Measurements from ENCODE around the gene PAPSS1.
"Not testable (repeated sequence)": the region's sequence is repeated elsewhere in the genome, so short reads cannot be mapped to it uniquely, and the experiment has no call there.

Gene PAPSS1

GRCh38 chr4:107726131-107726925, 6.3 kb upstream of the PAPSS1 start:
- not testable (repeated sequence) for DNase-seq (ENCODE audit: low read depth)

GRCh38 chr4:107725281-107725859, 5.3 kb upstream of the PAPSS1 start:
- DNase-seq (ENCODE audit: low read depth) = no peak

GRCh38 chr4:107723331-107723730, 3.3 kb upstream of the PAPSS1 start:
- DNase-seq (ENCODE audit: low read depth) = not testable (repeated sequence)

- DNase-seq (ENCODE audit: low read depth) = no peak
Observed at GRCh38 chr4:107721436-107722100, 1.5 kb upstream of the PAPSS1 start.

GRCh38 chr4:107719207-107719921, 670 bp downstream of the PAPSS1 start:
- DNase-seq (ENCODE audit: low read depth) = no peak

GRCh38 chr4:107718351-107718965, 1.6 kb downstream of the PAPSS1 start:
- no peak for DNase-seq (ENCODE audit: low read depth)

GRCh38 chr4:107714256-107714655, 5.8 kb downstream of the PAPSS1 start:
- no peak for DNase-seq (ENCODE audit: low read depth)

- DNase-seq (ENCODE audit: low read depth) = no peak
Observed at GRCh38 chr4:107712236-107712635, 7.8 kb downstream of the PAPSS1 start.

- no peak for DNase-seq (ENCODE audit: low read depth)
Observed at GRCh38 chr4:107711831-107712230, 8.2 kb downstream of the PAPSS1 start.

GRCh38 chr4:107710493-107711459, 9.3 kb downstream of the PAPSS1 start:
- DNase-seq (ENCODE audit: low read depth) = no peak

- DNase-seq (ENCODE audit: low read depth) = no peak
Observed at GRCh38 chr4:107709916-107710315, 10.1 kb downstream of the PAPSS1 start.

GRCh38 chr4:107708225-107708624, 11.8 kb downstream of the PAPSS1 start:
- DNase-seq (ENCODE audit: low read depth) = no peak

GRCh38 chr4:107705742-107706556, 14.1 kb downstream of the PAPSS1 start:
- no peak for DNase-seq (ENCODE audit: low read depth)

- DNase-seq (ENCODE audit: low read depth) = no peak
Observed at GRCh38 chr4:107701565-107701964, 18.5 kb downstream of the PAPSS1 start.

GRCh38 chr4:107699466-107700206, 20.4 kb downstream of the PAPSS1 start:
- no peak for DNase-seq (ENCODE audit: low read depth)

GRCh38 chr4:107696187-107696586, 23.8 kb downstream of the PAPSS1 start:
- not testable (repeated sequence) for DNase-seq (ENCODE audit: low read depth)

GRCh38 chr4:107693132-107693531, 26.9 kb downstream of the PAPSS1 start:
- no peak for DNase-seq (ENCODE audit: low read depth)

GRCh38 chr4:107692202-107692601, 27.8 kb downstream of the PAPSS1 start:
- no peak for DNase-seq (ENCODE audit: low read depth)

- DNase-seq (ENCODE audit: low read depth) = no peak
Observed at GRCh38 chr4:107691378-107691777, 28.7 kb downstream of the PAPSS1 start.

All from fibroblast of the conjunctiva (primary cell).